ENCODE data around the gene MYF6.

The MYF6 gene

DNA sequence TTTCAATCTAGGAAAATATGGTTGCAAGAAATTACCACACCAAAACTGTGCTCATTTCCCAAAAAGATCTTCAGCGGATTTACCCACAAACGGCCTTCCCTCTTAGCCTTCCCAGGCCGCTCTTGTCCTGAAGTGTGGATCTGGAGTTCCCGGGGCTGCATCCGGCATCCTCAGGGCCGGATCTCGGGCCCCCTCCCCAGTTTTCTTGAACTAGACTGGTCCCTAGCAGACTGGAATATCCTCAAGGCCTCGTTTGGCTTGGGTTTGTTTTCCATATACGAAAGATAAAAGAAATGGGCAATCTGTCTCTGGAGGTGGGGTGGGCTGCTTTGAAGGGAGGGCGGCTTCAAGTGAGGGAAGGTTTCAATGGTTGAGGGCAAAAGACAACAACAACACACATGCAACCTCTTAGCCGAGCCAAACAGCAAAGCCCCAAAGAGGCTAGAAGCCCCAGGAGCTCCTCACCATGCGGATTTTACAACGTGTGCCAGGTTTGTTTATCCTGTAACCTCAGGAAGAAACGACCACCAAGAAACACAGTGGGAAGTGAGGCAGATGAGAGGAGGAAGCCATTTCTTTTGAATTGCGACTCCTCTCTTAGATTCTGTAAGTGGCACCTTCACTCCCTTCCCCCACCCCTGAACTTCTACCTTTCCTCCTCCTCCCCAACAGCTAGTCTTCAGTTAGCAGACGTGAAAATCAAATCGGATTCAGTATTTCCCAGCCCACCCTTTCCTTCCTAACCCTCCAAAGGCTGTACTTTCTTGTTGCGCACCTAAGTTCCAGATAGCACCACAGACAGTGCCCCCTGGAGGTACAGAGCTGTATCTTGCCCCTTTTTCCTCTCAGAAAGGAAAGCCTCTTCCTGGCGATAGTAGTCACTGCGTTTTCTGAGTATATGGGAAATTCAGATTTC is 2.6 kb downstream of the MYF6 start:
- H3K9me3 ChIP-seq (ENCODE audit: control insufficient read depth, insufficient read depth, low read depth, low read length): no peaks in the 10 kb centered on the region
- no peak overlapping the region for H3K27ac ChIP-seq (ENCODE audit: extremely low read depth, low read depth, low read length)
- H3K4me3 ChIP-seq (ENCODE audit: low read depth, low read length): no peak overlapping the region
- TF ChIP-seq ZNF654 (tag by site-specific recombination; IDR thresholded peaks at IDR 0.05; ENCODE audit: low read depth) (peak; percentile 14; the same call in 1 of the 2 replicates), YY2 (tag by site-specific recombination; IDR thresholded peaks at IDR 0.05) (no peak)
- H3K36me3 ChIP-seq (ENCODE audit: control insufficient read depth in 2 of 2, insufficient read depth in 1 of 2, low read length in 2 of 2): no peaks in the 10 kb centered on the region
- CTCF ChIA-PET: interaction anchor here (0.6 to 1.3 kb wide), 12 partner anchors 8 to 1079 kb away, joined by 3 to 6 read pairs (median 3); no protein-coding TSS in a partner anchor
- H3K4me1 ChIP-seq (ENCODE audit: control insufficient read depth, insufficient read depth, low read length): no peaks in the 10 kb centered on the region
- POLR2A ChIA-PET: no interaction called here

GRCh38 chr12:80710727-80711449 is 3.5 kb downstream of the MYF6 start:
- H3K36me3 ChIP-seq (ENCODE audit: control insufficient read depth in 2 of 2, insufficient read depth in 1 of 2, low read length in 2 of 2): no peaks in the 10 kb centered on the region
- POLR2A ChIA-PET: no interaction called here
- no peak overlapping the region for H3K4me3 ChIP-seq (ENCODE audit: low read depth, low read length)
- H3K4me1 ChIP-seq (ENCODE audit: control insufficient read depth, insufficient read depth, low read length): no peaks in the 10 kb centered on the region
- CTCF ChIA-PET: interaction anchor here (0.6 to 1.3 kb wide), 10 partner anchors 9 to 1078 kb away, joined by 3 to 6 read pairs (median 3); no protein-coding TSS in a partner anchor
- no peaks in the 10 kb centered on the region for H3K9me3 ChIP-seq (ENCODE audit: control insufficient read depth, insufficient read depth, low read depth, low read length)
- TF ChIP-seq, protein P1, sequence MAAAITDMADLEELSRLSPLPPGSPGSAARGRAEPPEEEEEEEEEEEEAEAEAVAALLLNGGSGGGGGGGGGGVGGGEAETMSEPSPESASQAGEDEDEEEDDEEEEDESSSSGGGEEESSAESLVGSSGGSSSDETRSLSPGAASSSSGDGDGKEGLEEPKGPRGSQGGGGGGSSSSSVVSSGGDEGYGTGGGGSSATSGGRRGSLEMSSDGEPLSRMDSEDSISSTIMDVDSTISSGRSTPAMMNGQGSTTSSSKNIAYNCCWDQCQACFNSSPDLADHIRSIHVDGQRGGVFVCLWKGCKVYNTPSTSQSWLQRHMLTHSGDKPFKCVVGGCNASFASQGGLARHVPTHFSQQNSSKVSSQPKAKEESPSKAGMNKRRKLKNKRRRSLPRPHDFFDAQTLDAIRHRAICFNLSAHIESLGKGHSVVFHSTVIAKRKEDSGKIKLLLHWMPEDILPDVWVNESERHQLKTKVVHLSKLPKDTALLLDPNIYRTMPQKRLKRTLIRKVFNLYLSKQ (tag by site-specific recombination; IDR thresholded peaks at IDR 0.05; ENCODE audit: borderline replicate concordance): no peak
- TF ChIP-seq, protein P2, sequence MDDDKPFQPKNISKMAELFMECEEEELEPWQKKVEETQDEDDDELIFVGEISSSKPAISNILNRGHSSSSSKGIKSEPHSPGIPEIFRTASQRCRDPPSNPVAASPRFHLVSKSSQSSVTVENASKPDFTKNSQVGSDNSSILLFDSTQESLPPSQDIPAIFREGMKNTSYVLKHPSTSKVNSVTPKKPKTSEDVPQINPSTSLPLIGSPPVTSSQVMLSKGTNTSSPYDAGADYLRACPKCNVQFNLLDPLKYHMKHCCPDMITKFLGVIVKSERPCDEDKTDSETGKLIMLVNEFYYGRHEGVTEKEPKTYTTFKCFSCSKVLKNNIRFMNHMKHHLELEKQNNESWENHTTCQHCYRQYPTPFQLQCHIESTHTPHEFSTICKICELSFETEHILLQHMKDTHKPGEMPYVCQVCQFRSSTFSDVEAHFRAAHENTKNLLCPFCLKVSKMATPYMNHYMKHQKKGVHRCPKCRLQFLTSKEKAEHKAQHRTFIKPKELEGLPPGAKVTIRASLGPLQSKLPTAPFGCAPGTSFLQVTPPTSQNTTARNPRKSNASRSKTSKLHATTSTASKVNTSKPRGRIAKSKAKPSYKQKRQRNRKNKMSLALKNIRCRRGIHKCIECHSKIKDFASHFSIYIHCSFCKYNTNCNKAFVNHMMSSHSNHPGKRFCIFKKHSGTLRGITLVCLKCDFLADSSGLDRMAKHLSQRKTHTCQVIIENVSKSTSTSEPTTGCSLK (tag by site-specific recombination; IDR thresholded peaks at IDR 0.05): no peak
- TF ChIP-seq, protein P3, sequence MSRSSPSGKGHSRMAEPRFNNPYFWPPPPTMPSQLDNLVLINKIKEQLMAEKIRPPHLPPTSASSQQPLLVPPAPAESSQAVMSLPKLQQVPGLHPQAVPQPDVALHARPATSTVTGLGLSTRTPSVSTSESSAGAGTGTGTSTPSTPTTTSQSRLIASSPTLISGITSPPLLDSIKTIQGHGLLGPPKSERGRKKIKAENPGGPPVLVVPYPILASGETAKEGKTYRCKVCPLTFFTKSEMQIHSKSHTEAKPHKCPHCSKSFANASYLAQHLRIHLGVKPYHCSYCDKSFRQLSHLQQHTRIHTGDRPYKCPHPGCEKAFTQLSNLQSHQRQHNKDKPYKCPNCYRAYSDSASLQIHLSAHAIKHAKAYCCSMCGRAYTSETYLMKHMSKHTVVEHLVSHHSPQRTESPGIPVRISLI (tag by site-specific recombination; IDR thresholded peaks at IDR 0.05): no peak
- TF ChIP-seq KLF9 (tag by site-specific recombination; IDR thresholded peaks at IDR 0.05; ENCODE audit: low read depth) (no peak), PATZ1 (tag by site-specific recombination; IDR thresholded peaks at IDR 0.05) (no peak), ZNF341 (tag by site-specific recombination; IDR thresholded peaks at IDR 0.05; ENCODE audit: low read depth) (no peak)
- no peak overlapping the region for H3K27ac ChIP-seq (ENCODE audit: extremely low read depth, low read depth, low read length)

DNA sequence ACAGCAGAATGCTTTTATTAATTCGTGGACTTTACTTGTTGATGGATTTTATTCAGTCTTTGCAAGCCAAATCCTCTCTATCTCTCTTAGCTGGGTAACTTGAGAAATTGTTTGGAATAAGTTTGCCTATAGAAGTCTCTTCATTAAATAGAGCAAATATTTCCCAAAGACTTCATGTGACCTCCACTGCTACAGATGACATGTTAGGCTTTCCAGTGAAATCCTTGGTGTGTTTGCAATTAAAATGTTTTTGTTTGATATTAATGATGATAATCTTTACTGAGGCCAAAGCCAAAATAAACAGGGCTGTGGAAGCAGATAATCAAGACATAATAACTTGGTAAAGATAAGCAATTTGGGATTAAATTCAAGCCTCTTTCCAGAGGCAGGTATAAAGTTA is 4.4 kb downstream of the MYF6 start:
- ChIA-PET CTCF (interaction anchor here (0.6 to 0.7 kb wide), 3 partner anchors 9 to 1849 kb away, joined by 3 to 7 read pairs (median 5); no protein-coding TSS in a partner anchor), POLR2A (no interaction called here)
- Histone ChIP-seq H3K9me3 (ENCODE audit: control insufficient read depth, insufficient read depth, low read depth, low read length) (no peaks in the 10 kb centered on the region), H3K4me1 (ENCODE audit: control insufficient read depth, insufficient read depth, low read length) (no peaks in the 10 kb centered on the region), H3K36me3 (ENCODE audit: control insufficient read depth in 2 of 2, insufficient read depth in 1 of 2, low read length in 2 of 2) (no peaks in the 10 kb centered on the region), H3K4me3 (ENCODE audit: low read depth, low read length) (no peak overlapping the region), H3K27ac (ENCODE audit: extremely low read depth, low read depth, low read length) (no peak overlapping the region)
- TF ChIP-seq ZNF10 (tag by site-specific recombination; IDR thresholded peaks at IDR 0.05) (no peak), TRIM28 (IDR thresholded peaks at IDR 0.05; ENCODE audit: borderline replicate concordance, low read length) (no peak), ZNF155 (tag by site-specific recombination; IDR thresholded peaks at IDR 0.05) (no peak), ZNF416 (tag by site-specific recombination; IDR thresholded peaks at IDR 0.05) (no peak), ZFHX2 (tag by site-specific recombination; conservative IDR thresholded peaks at IDR 0.05) (no peak), YY2 (tag by site-specific recombination; IDR thresholded peaks at IDR 0.05) (no peak), ZNF202 (tag by site-specific recombination; IDR thresholded peaks at IDR 0.05; ENCODE audit: borderline replicate concordance) (no peak), KLF1 (tag by site-specific recombination; IDR thresholded peaks at IDR 0.05) (no peak), ZNF174 (tag by site-specific recombination; IDR thresholded peaks at IDR 0.05) (no peak), ZNF354C (tag by site-specific recombination; IDR thresholded peaks at IDR 0.05; ENCODE audit: borderline replicate concordance, low read depth) (no peak), ZNF610 (tag by site-specific recombination; IDR thresholded peaks at IDR 0.05; ENCODE audit: borderline replicate concordance) (no peak), ZSCAN16 (tag by site-specific recombination; IDR thresholded peaks at IDR 0.05) (no peak)
- TF ChIP-seq, protein P4, sequence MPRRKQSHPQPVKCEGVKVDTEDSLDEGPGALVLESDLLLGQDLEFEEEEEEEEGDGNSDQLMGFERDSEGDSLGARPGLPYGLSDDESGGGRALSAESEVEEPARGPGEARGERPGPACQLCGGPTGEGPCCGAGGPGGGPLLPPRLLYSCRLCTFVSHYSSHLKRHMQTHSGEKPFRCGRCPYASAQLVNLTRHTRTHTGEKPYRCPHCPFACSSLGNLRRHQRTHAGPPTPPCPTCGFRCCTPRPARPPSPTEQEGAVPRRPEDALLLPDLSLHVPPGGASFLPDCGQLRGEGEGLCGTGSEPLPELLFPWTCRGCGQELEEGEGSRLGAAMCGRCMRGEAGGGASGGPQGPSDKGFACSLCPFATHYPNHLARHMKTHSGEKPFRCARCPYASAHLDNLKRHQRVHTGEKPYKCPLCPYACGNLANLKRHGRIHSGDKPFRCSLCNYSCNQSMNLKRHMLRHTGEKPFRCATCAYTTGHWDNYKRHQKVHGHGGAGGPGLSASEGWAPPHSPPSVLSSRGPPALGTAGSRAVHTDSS (tag by site-specific recombination; IDR thresholded peaks at IDR 0.05): no peak

All from HEK293 (cell line).